Stimulated activated CD8-positive, alpha-beta memory T cell treated with anti-CD3 and anti-CD28 coated beads, Interleukin-4, amount 100 ng/mL, for 24 hours (primary cell): ENCODE measurements around the gene RRP9.
"Not testable (repeated sequence)": the region's sequence is repeated elsewhere in the genome, so short reads cannot be mapped to it uniquely, and the experiment has no call there.

ENCODE experiments used
- DNase-seq: peaks from one replicate; pipeline ENCODE4 v3.0.0-alpha.2; 2020; ENCODE audit warnings: low read depth

The RRP9 gene

DNA sequence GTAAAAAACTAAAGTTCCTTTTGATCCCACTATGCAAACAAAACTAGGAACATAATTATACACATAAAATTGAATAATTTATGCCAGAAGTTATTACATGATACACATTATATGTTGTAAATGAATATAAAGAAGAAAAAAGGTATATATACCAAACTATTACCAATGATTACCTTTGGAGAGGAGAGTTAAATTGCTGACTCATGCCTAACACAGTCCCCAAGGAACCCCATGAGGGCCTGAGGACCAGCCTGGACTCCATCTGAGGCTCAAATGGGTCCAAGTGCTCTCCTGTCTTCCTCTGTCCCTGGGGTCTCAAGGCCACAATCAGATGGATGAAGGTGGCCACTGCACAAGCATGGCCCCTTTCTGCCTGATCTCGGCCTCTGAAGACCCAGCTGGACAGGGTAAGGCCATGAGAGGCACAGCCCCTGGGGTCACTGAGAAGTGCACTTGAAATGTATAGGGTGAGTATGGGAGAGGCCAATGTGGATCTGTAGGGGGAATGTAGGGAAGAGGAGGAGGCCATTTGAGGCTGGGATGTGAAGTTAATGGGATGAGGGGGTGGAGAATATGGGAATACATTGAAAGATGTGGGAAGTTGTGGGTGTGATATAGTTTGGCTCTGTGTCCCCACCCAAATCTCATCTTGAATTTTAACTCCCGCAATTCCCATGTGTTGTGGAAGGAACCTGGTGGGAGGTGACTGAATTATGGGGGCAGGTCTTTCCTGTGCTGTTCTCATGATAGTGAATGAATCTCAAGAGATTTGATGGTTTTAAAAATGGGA is 37.5 kb downstream of the RRP9 start:
- no peak for DNase-seq

DNA sequence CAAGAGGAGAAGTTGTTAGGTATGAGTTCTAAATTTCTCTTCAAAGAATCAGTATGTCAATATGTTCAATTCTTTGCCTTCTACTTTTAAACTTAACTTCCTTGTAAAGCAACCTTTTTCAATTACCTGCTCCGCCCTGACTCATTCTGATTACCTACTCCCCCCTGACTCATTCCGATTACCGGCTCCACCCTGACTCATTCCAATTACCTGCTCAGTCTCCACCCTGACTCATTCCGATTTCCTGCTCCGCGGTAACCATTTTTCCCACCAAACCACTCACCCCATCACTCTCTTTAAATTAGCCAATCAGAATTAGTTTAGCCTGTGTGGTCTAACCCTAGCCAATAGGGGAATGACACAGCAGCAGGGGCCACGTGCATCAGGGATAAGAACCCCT is 39.3 kb downstream of the RRP9 start:
- DNase-seq = not testable (repeated sequence)

DNA sequence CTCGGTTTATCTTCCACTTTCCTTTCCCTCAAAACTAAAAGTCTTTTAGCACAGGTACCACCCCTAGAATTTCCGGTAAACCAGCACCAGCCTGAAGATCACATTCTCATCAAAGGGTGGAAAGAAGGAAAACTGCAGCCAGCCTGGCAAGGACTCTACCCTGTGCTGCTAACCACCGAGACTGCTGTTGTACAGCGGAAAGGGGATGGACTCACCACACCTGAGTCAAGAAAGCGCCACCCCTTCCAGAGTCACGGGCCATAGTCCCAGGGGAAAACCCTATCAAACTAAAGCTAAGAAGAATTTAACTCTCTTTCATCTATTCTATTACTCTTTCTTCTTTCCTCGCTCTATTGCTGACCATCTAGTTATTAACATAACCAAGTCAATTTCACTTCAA is 41.7 kb downstream of the RRP9 start:
- not testable (repeated sequence) for DNase-seq

DNA sequence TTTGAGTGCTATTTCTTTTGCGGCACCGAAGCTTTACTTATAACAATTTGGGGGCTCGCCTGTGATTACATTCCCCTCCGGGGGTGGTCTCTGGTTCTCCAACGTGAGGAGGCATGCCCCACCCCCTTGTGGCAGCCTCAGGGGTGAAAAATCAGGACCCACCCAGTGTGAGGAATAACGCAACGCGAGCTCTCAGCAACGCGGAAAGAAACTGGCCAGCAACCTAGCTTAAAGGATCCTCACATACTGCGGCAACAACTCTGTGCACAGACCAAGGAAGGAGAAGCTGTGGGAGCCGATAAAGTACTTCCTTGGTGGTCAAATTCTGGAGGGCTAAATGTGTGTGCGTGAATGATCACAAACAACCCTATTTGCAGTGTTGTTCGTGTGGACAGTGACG is 44.3 kb downstream of the RRP9 start:
- no peak for DNase-seq

DNA sequence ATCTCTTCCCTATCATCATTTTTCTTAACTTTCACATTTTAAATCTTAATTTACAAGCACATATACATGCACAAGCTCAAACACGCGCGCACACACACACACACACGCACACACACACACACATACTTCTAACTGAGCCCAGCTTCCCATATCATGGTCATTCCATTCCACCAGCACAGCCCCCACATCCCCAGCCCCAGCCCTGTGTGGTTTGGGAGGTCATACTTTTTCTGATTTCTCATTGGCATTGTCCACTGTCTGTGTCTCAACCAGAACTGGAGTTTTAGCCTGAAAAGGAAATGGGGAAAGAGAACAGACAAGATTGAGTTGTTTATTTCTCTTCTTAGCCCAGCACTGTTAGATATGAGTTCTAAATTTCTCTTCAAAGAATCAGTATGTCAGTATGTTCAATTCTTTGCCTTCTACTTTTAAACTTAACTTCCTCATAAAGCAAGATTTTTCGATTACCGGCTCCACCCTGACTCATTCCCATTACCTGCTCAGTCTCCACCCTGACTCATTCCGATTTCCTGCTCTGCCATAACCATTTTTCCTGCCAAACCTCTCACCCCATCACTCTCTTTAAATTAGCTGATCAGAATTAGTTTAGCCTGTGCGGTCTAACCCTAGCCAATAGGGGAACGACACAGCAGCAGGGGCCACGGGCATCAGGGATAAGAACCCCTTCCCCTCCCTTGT is 44.9 kb downstream of the RRP9 start:
- DNase-seq = no peak

DNA sequence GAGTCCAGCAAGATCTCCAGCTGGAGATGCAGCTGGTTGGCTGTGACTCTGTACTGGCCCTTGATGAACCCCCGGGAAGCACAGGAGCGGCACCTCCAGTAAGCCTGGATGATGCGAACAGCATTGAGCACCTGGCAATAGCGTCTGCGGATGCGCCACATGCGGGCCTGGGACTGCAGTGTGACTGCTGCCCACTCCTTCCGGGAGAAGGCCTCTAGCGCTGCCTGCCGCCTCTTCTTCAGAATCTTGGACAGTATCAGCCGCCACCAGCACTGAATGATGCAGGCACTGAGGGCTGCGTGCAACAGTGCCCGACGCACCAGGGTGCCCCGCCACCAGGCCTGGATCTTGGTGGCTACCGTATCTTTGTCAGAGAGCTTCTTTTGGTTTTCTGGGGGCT is 46.8 kb downstream of the RRP9 start:
- DNase-seq = no peak

DNA sequence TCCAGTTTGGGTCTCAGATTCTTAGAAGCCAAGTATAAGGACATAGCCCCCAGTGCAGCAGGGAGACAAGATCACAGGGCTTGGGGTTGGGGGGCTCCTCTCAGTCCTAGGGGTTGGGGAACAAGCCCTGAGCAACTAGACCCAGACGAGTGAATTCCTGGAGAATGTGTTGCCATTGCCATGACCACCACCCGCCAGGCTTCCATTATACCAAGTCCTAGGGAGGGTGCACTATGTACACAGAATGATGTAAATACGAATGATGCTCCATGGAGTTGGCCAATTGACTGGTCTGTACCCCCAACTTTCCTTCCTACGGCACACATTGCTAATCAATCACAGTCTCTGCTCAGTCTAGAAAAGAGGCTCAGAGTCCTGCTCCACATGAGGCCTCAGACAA is 47.3 kb downstream of the RRP9 start:
- no peak for DNase-seq

DNA sequence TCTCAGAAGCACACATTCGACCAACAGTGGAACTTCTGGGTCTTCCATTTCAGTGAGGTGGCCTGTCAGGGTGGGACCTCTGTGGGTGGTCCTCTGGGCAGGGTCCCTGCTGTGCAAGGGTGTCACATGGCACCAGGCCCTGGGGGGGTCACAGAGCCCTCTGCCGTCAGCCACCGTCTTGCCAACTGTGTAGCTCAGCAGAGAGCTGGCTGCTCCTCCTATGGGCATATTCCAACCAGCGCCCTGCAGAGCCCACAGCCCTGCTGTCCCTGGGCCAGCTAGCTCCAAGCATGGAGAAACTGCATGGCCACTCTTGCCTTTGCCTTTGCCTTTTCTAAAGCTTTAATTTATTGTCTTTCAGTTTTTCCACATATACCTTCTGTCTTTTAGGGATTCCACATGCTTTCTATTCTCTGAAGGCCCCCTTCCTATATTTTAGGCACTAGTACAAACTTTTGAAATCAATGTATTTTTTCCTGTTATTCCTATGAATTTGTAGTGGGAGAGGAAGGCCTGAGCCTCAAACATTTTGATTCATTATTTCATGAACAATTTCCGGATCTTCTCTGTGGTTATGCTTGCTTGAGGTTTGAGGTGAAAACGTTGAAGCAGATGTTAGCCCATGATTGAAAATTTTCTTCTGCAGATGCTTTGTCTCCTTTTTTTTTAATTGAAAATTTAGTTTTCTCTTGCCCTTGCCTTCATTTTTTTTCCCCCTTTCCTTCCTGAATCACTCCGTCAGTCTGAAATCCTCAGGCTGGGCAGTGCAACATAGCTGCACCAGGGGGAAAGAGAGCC is 50.3 kb downstream of the RRP9 start:
- DNase-seq = no peak

DNA sequence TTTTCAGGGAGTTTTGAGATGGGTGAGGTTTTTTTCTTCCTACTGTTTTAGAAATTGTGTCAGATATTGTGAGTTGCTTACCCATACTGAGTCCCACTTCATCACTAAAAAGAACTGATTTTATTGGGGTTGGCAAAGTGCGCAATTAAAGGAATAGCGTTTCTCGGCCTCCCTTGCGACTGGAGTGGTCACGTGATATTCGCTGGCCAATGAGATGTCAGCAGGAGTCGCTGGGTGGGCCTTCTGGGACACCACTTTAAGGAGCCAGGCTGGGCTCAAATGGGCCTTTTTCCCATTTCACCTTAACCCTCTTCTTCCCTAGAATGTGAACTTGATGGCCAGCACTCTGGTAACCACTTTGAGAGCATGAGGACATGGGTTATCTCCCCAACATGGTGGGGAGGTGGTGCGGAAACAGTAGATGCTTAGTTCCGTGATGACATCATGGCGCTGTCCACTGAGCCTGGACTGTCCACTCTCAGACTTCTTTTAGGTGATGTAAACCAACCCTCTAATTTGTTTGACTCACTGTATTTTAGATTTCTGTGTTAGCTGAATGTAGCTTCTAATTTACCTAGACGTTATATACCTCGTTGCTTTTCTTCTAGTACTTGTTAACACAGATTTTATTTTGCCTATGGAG is 53.1 kb downstream of the RRP9 start:
- no peak for DNase-seq

DNA sequence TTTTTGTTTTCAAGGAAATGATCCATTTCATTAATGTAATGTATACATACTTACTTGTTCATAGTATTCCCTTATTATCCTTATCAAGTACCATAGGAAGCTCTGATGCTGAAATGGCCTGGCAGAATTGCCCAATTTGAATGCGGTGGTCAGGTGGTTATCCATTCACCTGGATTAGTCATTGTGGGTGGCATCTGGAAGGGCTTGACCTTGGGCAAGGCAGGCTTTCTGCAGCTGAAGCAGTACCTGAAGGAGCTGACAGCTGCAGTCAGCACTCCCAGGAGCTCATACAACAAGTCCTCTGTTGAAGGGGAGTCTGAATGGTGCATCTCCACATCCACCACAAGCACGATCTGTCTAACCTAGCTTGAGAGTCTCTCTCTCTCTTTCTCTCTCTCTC is 54.1 kb downstream of the RRP9 start:
- no peak for DNase-seq

DNA sequence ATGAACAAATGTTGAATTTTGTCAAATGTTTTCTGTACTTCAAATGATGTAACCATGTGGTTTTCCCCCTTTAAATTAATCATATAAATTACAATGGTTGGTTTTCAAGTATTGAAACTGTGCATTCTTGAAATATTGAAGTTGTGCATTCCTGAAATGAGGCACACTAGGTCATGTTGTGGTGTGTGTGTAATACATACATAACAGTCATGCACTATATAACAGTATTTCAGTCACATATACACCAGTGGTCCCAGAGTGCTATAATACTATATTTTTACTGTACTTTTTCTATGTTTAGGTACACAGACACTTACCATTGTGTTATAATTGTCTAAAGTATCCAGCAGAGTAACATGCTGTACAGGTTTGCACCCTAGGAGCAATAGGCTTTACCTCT is 55.3 kb downstream of the RRP9 start:
- DNase-seq = no peak
